Large intestine (tissue), 3 donors: ENCODE results near the gene PKD1L1. TPM values are rescaled to one million over a fixed set of nuclear protein-coding genes. Genes with fewer than 3 reads are reported as not detected.
"Not testable (repeated sequence)": the region's sequence is repeated elsewhere in the genome, so short reads cannot be mapped to it uniquely, and the experiment has no call there.

Experiments used
- DNase-seq, 2 donors: peaks; one replicate each; pipeline versions ENCODE4 v3.0.0 to v3.0.0-alpha.2; 2013
- H3K27ac ChIP-seq: one replicate; pipeline ENCODE4 v1.5.1; 2013; ENCODE audit warnings: low read length
- H3K27me3 ChIP-seq: 2 replicates; pipeline ENCODE4 v1.6.1; 2013; ENCODE audit warnings: low read length; ENCODE audit not compliant: control insufficient read depth, insufficient read depth
- H3K36me3 ChIP-seq: 2 replicates; pipeline ENCODE4 v1.6.1; 2013; ENCODE audit warnings: low read length; ENCODE audit not compliant: control insufficient read depth, insufficient read depth
- H3K4me1 ChIP-seq: one replicate; pipeline ENCODE4 v1.6.1; 2013; ENCODE audit warnings: low read length; ENCODE audit not compliant: control insufficient read depth, insufficient read depth
- H3K4me3 ChIP-seq: one replicate; pipeline ENCODE4 v1.5.1; 2013; ENCODE audit warnings: low read length
- H3K9me3 ChIP-seq: one replicate; pipeline ENCODE4 v1.6.1; 2013; ENCODE audit warnings: mild to moderate bottlenecking, low read depth, low read length, moderate library complexity; ENCODE audit not compliant: control insufficient read depth
- WGBS: methylation state at CpG from one replicate; pipeline ENCODE4 v1.1.5; 2013; ENCODE audit warnings: low lambda C conversion rate; ENCODE audit not compliant: insufficient coverage; 5-methylcytosine and 5-hydroxymethylcytosine counted together
- polyA plus RNA-seq: library from polyadenylated mRNA; unstranded; fragments of 120-200 nt; gene quantifications from one replicate; pipeline ENCODE4 v1.2.1, GENCODE V29; 2013

PKD1L1 gene
- polyA plus RNA-seq, 1 donor, result 1.0 TPM

- no peaks in the 10 kb centered on the region for H3K9me3 ChIP-seq
- no CpG with 5 or more reads among the region's 3 CpGs for WGBS
- peaks cover 10% of the 10 kb centered on the region for H3K4me1 ChIP-seq
- no peaks in the 10 kb centered on the region for H3K27me3 ChIP-seq
- no peak for DNase-seq
- no peak overlapping the region for H3K27ac ChIP-seq
- no peaks in the 10 kb centered on the region for H3K36me3 ChIP-seq
- no peak overlapping the region for H3K4me3 ChIP-seq
Observed at GRCh38 chr7:47807126-47807525, 141.1 kb downstream of the PKD1L1 start.

GRCh38 chr7:47806701-47807103, 141.6 kb downstream of the PKD1L1 start:
- no CpG with 5 or more reads among the region's 7 CpGs for WGBS
- Histone ChIP-seq H3K36me3 (no peaks in the 10 kb centered on the region), H3K27ac (no peak overlapping the region), H3K4me3 (no peak overlapping the region), H3K27me3 (no peaks in the 10 kb centered on the region), H3K4me1 (peaks cover 10% of the 10 kb centered on the region), H3K9me3 (no peaks in the 10 kb centered on the region)
- peak in 1 of 2 donors; percentile 37 for DNase-seq

GRCh38 chr7:47804767-47805545, 143.3 kb downstream of the PKD1L1 start:
- no peaks in the 10 kb centered on the region for H3K36me3 ChIP-seq
- H3K4me1 ChIP-seq, result peaks cover 10% of the 10 kb centered on the region
- H3K27me3 ChIP-seq, result no peaks in the 10 kb centered on the region
- no peak overlapping the region for H3K4me3 ChIP-seq
- peak in 1 of 2 donors; percentile 34 for DNase-seq
- H3K27ac ChIP-seq, result no peak overlapping the region
- WGBS, result no CpG with 5 or more reads among the region's 6 CpGs
- no peaks in the 10 kb centered on the region for H3K9me3 ChIP-seq

- no peaks in the 10 kb centered on the region for H3K27me3 ChIP-seq
- no peak overlapping the region for H3K4me3 ChIP-seq
- no peak for DNase-seq
- peaks cover 10% of the 10 kb centered on the region for H3K4me1 ChIP-seq
- no CpG with 5 or more reads among the region's 4 CpGs for WGBS
- no peaks in the 10 kb centered on the region for H3K36me3 ChIP-seq
- no peak overlapping the region for H3K27ac ChIP-seq
- no peaks in the 10 kb centered on the region for H3K9me3 ChIP-seq
Observed at GRCh38 chr7:47803846-47804245, 144.4 kb downstream of the PKD1L1 start.

GRCh38 chr7:47803025-47803424, 145.2 kb downstream of the PKD1L1 start:
- no peak overlapping the region for H3K4me3 ChIP-seq
- peak in 1 of 2 donors; percentile 57 for DNase-seq
- no peaks in the 10 kb centered on the region for H3K9me3 ChIP-seq
- WGBS, result 20% methylated on average over 1 of the region's 6 CpGs
- peaks cover 10% of the 10 kb centered on the region for H3K4me1 ChIP-seq
- H3K27me3 ChIP-seq, result no peaks in the 10 kb centered on the region
- no peak overlapping the region for H3K27ac ChIP-seq
- H3K36me3 ChIP-seq, result no peaks in the 10 kb centered on the region

GRCh38 chr7:47801423-47801822, 146.8 kb downstream of the PKD1L1 start:
- no peaks in the 10 kb centered on the region for H3K36me3 ChIP-seq
- no peak overlapping the region for H3K4me3 ChIP-seq
- WGBS, result no CpG with 5 or more reads among the region's 6 CpGs
- H3K9me3 ChIP-seq, result no peaks in the 10 kb centered on the region
- H3K27me3 ChIP-seq, result no peaks in the 10 kb centered on the region
- H3K4me1 ChIP-seq, result peaks cover 10% of the 10 kb centered on the region
- no peak for DNase-seq
- H3K27ac ChIP-seq, result no peak overlapping the region

GRCh38 chr7:47799524-47799923, 148.7 kb downstream of the PKD1L1 start:
- H3K4me3 ChIP-seq, result no peak overlapping the region
- no CpG with 5 or more reads among the region's 6 CpGs for WGBS
- DNase-seq, result no peak
- H3K4me1 ChIP-seq, result peaks cover 3% of the 10 kb centered on the region
- no peak overlapping the region for H3K27ac ChIP-seq
- no peaks in the 10 kb centered on the region for H3K36me3 ChIP-seq
- H3K9me3 ChIP-seq, result no peaks in the 10 kb centered on the region
- H3K27me3 ChIP-seq, result no peaks in the 10 kb centered on the region

GRCh38 chr7:47796347-47796746, 151.9 kb downstream of the PKD1L1 start:
- no peaks in the 10 kb centered on the region for H3K36me3 ChIP-seq
- no peaks in the 10 kb centered on the region for H3K4me1 ChIP-seq
- no peak overlapping the region for H3K27ac ChIP-seq
- H3K27me3 ChIP-seq, result no peaks in the 10 kb centered on the region
- WGBS, result 100% methylated on average over 2 of the region's 4 CpGs
- H3K9me3 ChIP-seq, result no peaks in the 10 kb centered on the region
- DNase-seq, result no peak
- H3K4me3 ChIP-seq, result no peak overlapping the region

GRCh38 chr7:47795631-47796030, 152.6 kb downstream of the PKD1L1 start:
- DNase-seq, result no peak
- Histone ChIP-seq H3K4me3 (no peak overlapping the region), H3K4me1 (no peaks in the 10 kb centered on the region), H3K27me3 (no peaks in the 10 kb centered on the region), H3K9me3 (no peaks in the 10 kb centered on the region), H3K36me3 (no peaks in the 10 kb centered on the region), H3K27ac (no peak overlapping the region)
- no CpG with 5 or more reads among the region's 2 CpGs for WGBS

GRCh38 chr7:47795126-47795525, 153.1 kb downstream of the PKD1L1 start:
- H3K4me1 ChIP-seq, DNase-seq, H3K27ac ChIP-seq, H3K27me3 ChIP-seq, H3K9me3 ChIP-seq, H3K36me3 ChIP-seq, H3K4me3 ChIP-seq: not testable (repeated sequence)

GRCh38 chr7:47794016-47794415, 154.2 kb downstream of the PKD1L1 start:
- Histone ChIP-seq H3K9me3 (no peaks in the 10 kb centered on the region), H3K27me3 (no peaks in the 10 kb centered on the region), H3K27ac (no peak overlapping the region), H3K4me1 (no peaks in the 10 kb centered on the region), H3K36me3 (no peaks in the 10 kb centered on the region), H3K4me3 (no peak overlapping the region)
- DNase-seq, result no peak
- no CpG with 5 or more reads among the region's 4 CpGs for WGBS
